ENCODE results near the gene A2M.

A2M gene

GRCh38 chr12:9111525-9111924, 4.2 kb downstream of the A2M start:
- H3K4me3 ChIP-seq: no peak overlapping the region
- peak overlapping the region in 1 of 2 donors; percentile 15 for H3K27ac ChIP-seq
- DNase-seq (ENCODE audit: low spot score): no peak
- TF ChIP-seq CTCF (IDR thresholded peaks at IDR 0.05): no peak

GRCh38 chr12:9109737-9110491, 5.8 kb downstream of the A2M start:
- no peak for TF ChIP-seq CTCF (IDR thresholded peaks at IDR 0.05)
- Histone ChIP-seq H3K27ac (no peak overlapping the region), H3K4me3 (no peak overlapping the region)
- no peak for DNase-seq (ENCODE audit: low spot score)

GRCh38 chr12:9109213-9109522, 6.6 kb downstream of the A2M start:
- TF ChIP-seq CTCF (IDR thresholded peaks at IDR 0.05): no peak
- no peak overlapping the region for H3K4me3 ChIP-seq
- H3K27ac ChIP-seq: no peak overlapping the region
- no peak for DNase-seq (ENCODE audit: low spot score)

- Histone ChIP-seq H3K27ac (no peak overlapping the region), H3K4me3 (no peak overlapping the region)
- no peak for DNase-seq (ENCODE audit: low spot score)
- no peak for TF ChIP-seq CTCF (IDR thresholded peaks at IDR 0.05)
These were observed 7.1 kb downstream of the A2M start for GRCh38 chr12:9108504-9109212.

GRCh38 chr12:9107542-9107873, 8.2 kb downstream of the A2M start:
- Histone ChIP-seq H3K4me3 (no peak overlapping the region), H3K27ac (no peak overlapping the region)
- no peak for DNase-seq (ENCODE audit: low spot score)
- no peak for TF ChIP-seq CTCF (IDR thresholded peaks at IDR 0.05)

- Histone ChIP-seq H3K4me3 (no peak overlapping the region), H3K27ac (no peak overlapping the region)
- no peak for TF ChIP-seq CTCF (IDR thresholded peaks at IDR 0.05)
- DNase-seq (ENCODE audit: low spot score): no peak
These were observed 8.8 kb downstream of the A2M start for GRCh38 chr12:9106610-9107541.
